Endothelial cell of umbilical vein (primary cell): ENCODE data around the gene CALCR. TPM values are rescaled to one million over a fixed set of nuclear protein-coding genes. Genes with fewer than 3 reads are reported as not detected.

Experiments used
- BruUV-seq: library from RNA; stranded (reverse); fragments of 400-500 nt; replicated peaks from 2 replicates; lab custom pipeline; 2021; lab: Mats Ljungman, UMichigan
- CTCF ChIA-PET: fragments of 300-600, 350-600 bp; sonication (Branson Sonifier 250); formaldehyde crosslinking; loops from one replicate; lab custom pipeline; 2021; ENCODE audit warnings: antibody characterized with exemption, inconsistent platforms; lab: Charles Lee
- POLR2A ChIA-PET: fragments of 300-600, 350-600 bp; sonication (Branson Sonifier 250); formaldehyde crosslinking; loops from one replicate; lab custom pipeline; 2021; ENCODE audit warnings: antibody characterized with exemption, inconsistent platforms; lab: Charles Lee
- DNase-seq: peaks from one replicate; pipeline ENCODE4 v3.0.0-alpha.2; 2011; ENCODE audit warnings: low read depth, low spot score
- FAIRE-seq: peaks from 2 replicates; lab custom pipeline; 2011; peaks lifted over from hg19 to GRCh38; lab: Jason Lieb, UNC
- H2AFZ ChIP-seq: 2 replicates; pipeline ENCODE4 v1.6.0; 2012; ENCODE audit warnings: low read depth, low read length, control low read depth, inconsistent platforms
- H3K27ac ChIP-seq: 2 replicates; pipeline ENCODE4 v1.5.1; 2011; ENCODE audit warnings: low read depth, mild to moderate bottlenecking, control low read depth, low read length, moderate library complexity; ENCODE audit not compliant: insufficient read depth
- H3K27me3 ChIP-seq, 2 experiments: 2 replicates each; pipeline versions ENCODE4 v1.6.0 to v1.6.1; 2011; ENCODE audit warnings: low read length in 2 of 2, mixed read lengths in 1 of 2; ENCODE audit not compliant: control insufficient read depth in 2 of 2, insufficient read depth in 2 of 2
- H3K36me3 ChIP-seq, 2 experiments: 2 replicates in 1 of 2; 3 replicates in 1 of 2; pipeline ENCODE4 v1.5.1; 2011; ENCODE audit warnings: low read length in 2 of 2, mild to moderate bottlenecking in 1 of 2, moderate library complexity in 1 of 2; ENCODE audit not compliant: control insufficient read depth in 2 of 2, insufficient read depth in 2 of 2; ENCODE audit errors: extremely low read depth in 1 of 2
- H3K4me1 ChIP-seq: 3 replicates; pipeline ENCODE4 v1.5.1; 2011; ENCODE audit warnings: mild to moderate bottlenecking, low read length; ENCODE audit not compliant: control insufficient read depth, insufficient read depth; ENCODE audit errors: extremely low read depth
- H3K4me2 ChIP-seq: 2 replicates; pipeline ENCODE4 v1.6.1; 2011; ENCODE audit warnings: low read length, control low read depth, mixed read lengths; ENCODE audit not compliant: insufficient read depth
- H3K4me3 ChIP-seq, 3 experiments: fragments of 200-600 bp in 1 of 3; sonication (generic), shearing (Covaris generic) in 1 of 3; replicated peaks in 1 of 3; 2 replicates each; pipeline ENCODE4 v1.5.1; 2011 to 2016; ENCODE audit warnings: control low read depth in 3 of 3, low read length in 3 of 3, mild to moderate bottlenecking in 2 of 3, inconsistent platforms in 1 of 3, low read depth in 1 of 3, moderate library complexity in 1 of 3; ENCODE audit not compliant: insufficient read depth in 1 of 3
- H3K79me2 ChIP-seq: 2 replicates; pipeline ENCODE4 v1.6.0; 2012; ENCODE audit warnings: low read length, inconsistent platforms; ENCODE audit not compliant: control insufficient read depth, insufficient read depth
- H3K9ac ChIP-seq: replicated peaks from 2 replicates; pipeline ENCODE3; 2011; ENCODE audit warnings: low read length, control low read depth; ENCODE audit not compliant: insufficient read depth; ENCODE audit errors: extremely low read depth
- H3K9me1 ChIP-seq: replicated peaks from 3 replicates; pipeline ENCODE4 v1.6.0; 2011; ENCODE audit warnings: mild to moderate bottlenecking, low read length; ENCODE audit not compliant: control insufficient read depth, insufficient read depth; ENCODE audit errors: extremely low read depth
- H3K9me3 ChIP-seq: replicated peaks from 2 replicates; pipeline ENCODE4 v1.5.1; 2012; ENCODE audit warnings: low read length, inconsistent platforms; ENCODE audit not compliant: control insufficient read depth, insufficient read depth
- H4K20me1 ChIP-seq: replicated peaks from 2 replicates; pipeline ENCODE3; 2011; ENCODE audit warnings: mild to moderate bottlenecking, low read length; ENCODE audit not compliant: control insufficient read depth, insufficient read depth; ENCODE audit errors: extremely low read depth
- EZH2 ChIP-seq: IDR thresholded peaks from 2 replicates; pipeline ENCODE4 v1.6.1; 2012; ENCODE audit warnings: borderline replicate concordance, low read depth, mild to moderate bottlenecking, moderate library complexity, low read length, inconsistent platforms; ENCODE audit not compliant: severe bottlenecking
- FOS ChIP-seq: IDR thresholded peaks from 2 replicates; pipeline ENCODE4 v1.6.1; 2011; ENCODE audit warnings: mild to moderate bottlenecking, low read length, moderate library complexity, borderline replicate concordance; ENCODE audit not compliant: insufficient read depth
- GATA2 ChIP-seq: IDR thresholded peaks from 2 replicates; pipeline ENCODE4 v1.7.0; 2011; ENCODE audit warnings: low read depth, mild to moderate bottlenecking, moderate library complexity, mixed read lengths, low read length; ENCODE audit not compliant: insufficient read length, insufficient read depth
- JUN ChIP-seq: IDR thresholded peaks from 2 replicates; pipeline ENCODE4 v1.6.1; 2011; ENCODE audit warnings: borderline replicate concordance, low read depth; ENCODE audit not compliant: insufficient read length, insufficient read depth
- MYC ChIP-seq: IDR thresholded peaks from one replicate; pipeline ENCODE4 v1.6.1; 2011; ENCODE audit warnings: mild to moderate bottlenecking, low read depth, low read length
- POLR2A ChIP-seq: IDR thresholded peaks from 2 replicates; pipeline ENCODE4 v1.6.1; 2012; ENCODE audit warnings: low read depth, mild to moderate bottlenecking, control low read depth, low read length
- POLR2AphosphoS5 ChIP-seq: IDR thresholded peaks from 2 replicates; pipeline ENCODE4 v1.6.1; 2012; ENCODE audit warnings: low read depth, mild to moderate bottlenecking, control low read depth, low read length, moderate library complexity; ENCODE audit not compliant: insufficient read depth
- dilution Hi-C: fragments of 300-500 bp; cut with MboI; formaldehyde crosslinking; loops from one replicate; pipeline ENCODE4 v1.15.0; 2019; ENCODE audit warnings: low sequenced_read_pairs; ENCODE audit not compliant: extremely low pct_ligation_motif_present
- intact Hi-C: fragments of 100-400 bp; cut with micrococcal nuclease; formaldehyde crosslinking; loops from one replicate; pipeline ENCODE4 v1.10.0; 2022
- polyA plus RNA-seq, 4 experiments: library from polyadenylated mRNA; depleted of rRNA in 3 of 4; stranded (reverse) in 3 of 4; unstranded in 1 of 4; fragments of >200 nt; gene quantifications; 2 replicates each; pipeline versions ENCODE4 v1.2.1 to v1.2.3, GENCODE V29; 2011 to 2012; ENCODE audit warnings: missing spikeins in 1 of 4
- total RNA-seq: library from RNA; stranded (reverse); gene quantifications from 2 replicates; pipeline ENCODE4 v1.2.3, GENCODE V29; 2021
- TF ChIP-seq, protein P1 (sequence below), 2 donors: IDR thresholded peaks; 1 replicate in 1 of 2; 2 replicates in 1 of 2; pipeline ENCODE4 v1.5.1; 2011; ENCODE audit warnings: low read length in 2 of 2, mild to moderate bottlenecking in 2 of 2, moderate library complexity in 2 of 2, control low read depth in 1 of 2, inconsistent platforms in 1 of 2, low read depth in 1 of 2; ENCODE audit not compliant: insufficient read depth in 1 of 2; ENCODE audit errors: extremely low read depth in 1 of 2
- TF ChIP-seq, protein P2 (sequence below): IDR thresholded peaks from 2 replicates; pipeline ENCODE4 v1.6.1; 2011; ENCODE audit not compliant: insufficient read depth, insufficient read length

CALCR gene
- total and polyA plus RNA-seq, 2 donors (not counting 3 experiments of a cell fraction or from before 2014, with no cell fraction given), result not detected

DNA sequence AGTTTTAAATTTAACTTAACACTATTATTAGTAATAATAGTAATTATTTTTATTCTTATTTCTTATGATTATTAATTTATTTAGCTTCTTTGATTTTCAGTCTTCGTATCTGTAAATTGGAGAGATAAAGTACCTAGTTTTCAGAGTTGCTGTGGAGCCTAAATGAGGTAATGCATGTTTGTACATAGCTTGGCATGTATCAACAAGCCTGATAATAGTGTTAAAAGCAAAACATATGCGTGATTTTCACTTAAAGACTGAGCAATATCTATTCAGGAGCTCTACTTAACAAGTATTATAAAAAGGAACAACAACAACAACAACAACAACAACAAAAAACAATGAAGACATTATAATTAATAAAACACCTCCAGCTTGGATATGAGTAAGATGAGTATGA, 12.4 kb downstream of the CALCR start:
- dilution Hi-C loops (no loop called here), intact Hi-C loops (no loop called here)
- Histone ChIP-seq H3K9ac (no peak overlapping the region), H3K27me3 (peaks cover 2 to 4% of the 10 kb centered on the region in 2 experiments), H3K36me3 (no peaks in the 10 kb centered on the region), H2AFZ (no peak overlapping the region), H3K79me2 (no peaks in the 10 kb centered on the region), H3K4me2 (no peak overlapping the region), H3K9me1 (no peaks in the 10 kb centered on the region), H3K4me1 (no peaks in the 10 kb centered on the region), H3K27ac (no peak overlapping the region), H3K4me3 (no peak overlapping the region), H4K20me1 (no peaks in the 10 kb centered on the region), H3K9me3 (no peaks in the 10 kb centered on the region)
- no TSS peak for BruUV-seq
- ChIA-PET POLR2A (no interaction called here), CTCF (interaction anchor here (0.6 to 2.6 kb wide), 7 partner anchors 10 to 369 kb away, joined by 3 to 14 read pairs (median 3); no protein-coding TSS in a partner anchor)
- DNase-seq (no peak), FAIRE-seq (no peak)
- TF ChIP-seq JUN (no peak), MYC (no peak), FOS (no peak), POLR2A (no peak), GATA2 (no peak), POLR2AphosphoS5 (no peak), EZH2 (no peak)
- TF ChIP-seq, protein P1, sequence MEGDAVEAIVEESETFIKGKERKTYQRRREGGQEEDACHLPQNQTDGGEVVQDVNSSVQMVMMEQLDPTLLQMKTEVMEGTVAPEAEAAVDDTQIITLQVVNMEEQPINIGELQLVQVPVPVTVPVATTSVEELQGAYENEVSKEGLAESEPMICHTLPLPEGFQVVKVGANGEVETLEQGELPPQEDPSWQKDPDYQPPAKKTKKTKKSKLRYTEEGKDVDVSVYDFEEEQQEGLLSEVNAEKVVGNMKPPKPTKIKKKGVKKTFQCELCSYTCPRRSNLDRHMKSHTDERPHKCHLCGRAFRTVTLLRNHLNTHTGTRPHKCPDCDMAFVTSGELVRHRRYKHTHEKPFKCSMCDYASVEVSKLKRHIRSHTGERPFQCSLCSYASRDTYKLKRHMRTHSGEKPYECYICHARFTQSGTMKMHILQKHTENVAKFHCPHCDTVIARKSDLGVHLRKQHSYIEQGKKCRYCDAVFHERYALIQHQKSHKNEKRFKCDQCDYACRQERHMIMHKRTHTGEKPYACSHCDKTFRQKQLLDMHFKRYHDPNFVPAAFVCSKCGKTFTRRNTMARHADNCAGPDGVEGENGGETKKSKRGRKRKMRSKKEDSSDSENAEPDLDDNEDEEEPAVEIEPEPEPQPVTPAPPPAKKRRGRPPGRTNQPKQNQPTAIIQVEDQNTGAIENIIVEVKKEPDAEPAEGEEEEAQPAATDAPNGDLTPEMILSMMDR (IDR thresholded peaks at IDR 0.05; ENCODE audit: extremely low read depth in 1 of 2, insufficient read depth in 1 of 2, low read depth in 1 of 2, low read length in 2 of 2), result no peak
- TF ChIP-seq, protein P2, sequence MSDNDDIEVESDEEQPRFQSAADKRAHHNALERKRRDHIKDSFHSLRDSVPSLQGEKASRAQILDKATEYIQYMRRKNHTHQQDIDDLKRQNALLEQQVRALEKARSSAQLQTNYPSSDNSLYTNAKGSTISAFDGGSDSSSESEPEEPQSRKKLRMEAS, result no peak
